HT-29 (cell line): Measurements from ENCODE around the gene ZNF436. TPM values are rescaled to one million over a fixed set of nuclear protein-coding genes. Genes with fewer than 3 reads are reported as not detected.

Experiments used
- DNase-seq: peaks from one replicate; pipeline ENCODE4 v3.0.0-alpha.2; 2015; ENCODE audit warnings: low spot score
- total RNA-seq: library from RNA; depleted of rRNA; stranded (reverse); fragments of >200 nt; shearing (Covaris generic); gene quantifications from 2 replicates; pipeline ENCODE4 v1.2.3, GENCODE V29; 2014

ZNF436 gene
- total RNA-seq, 1 experiment from 2014 or later: 2.7 TPM

GRCh38 chr1:23366598-23366997, 3.0 kb downstream of the ZNF436 start:
- DNase-seq: peak; percentile 19

GRCh38 chr1:23366146-23366545, 3.5 kb downstream of the ZNF436 start:
- no peak for DNase-seq

GRCh38 chr1:23362218-23362713, 7.4 kb downstream of the ZNF436 start:
- DNase-seq: no peak

GRCh38 chr1:23358310-23358875, 11.2 kb downstream of the ZNF436 start:
- DNase-seq: no peak

DNA sequence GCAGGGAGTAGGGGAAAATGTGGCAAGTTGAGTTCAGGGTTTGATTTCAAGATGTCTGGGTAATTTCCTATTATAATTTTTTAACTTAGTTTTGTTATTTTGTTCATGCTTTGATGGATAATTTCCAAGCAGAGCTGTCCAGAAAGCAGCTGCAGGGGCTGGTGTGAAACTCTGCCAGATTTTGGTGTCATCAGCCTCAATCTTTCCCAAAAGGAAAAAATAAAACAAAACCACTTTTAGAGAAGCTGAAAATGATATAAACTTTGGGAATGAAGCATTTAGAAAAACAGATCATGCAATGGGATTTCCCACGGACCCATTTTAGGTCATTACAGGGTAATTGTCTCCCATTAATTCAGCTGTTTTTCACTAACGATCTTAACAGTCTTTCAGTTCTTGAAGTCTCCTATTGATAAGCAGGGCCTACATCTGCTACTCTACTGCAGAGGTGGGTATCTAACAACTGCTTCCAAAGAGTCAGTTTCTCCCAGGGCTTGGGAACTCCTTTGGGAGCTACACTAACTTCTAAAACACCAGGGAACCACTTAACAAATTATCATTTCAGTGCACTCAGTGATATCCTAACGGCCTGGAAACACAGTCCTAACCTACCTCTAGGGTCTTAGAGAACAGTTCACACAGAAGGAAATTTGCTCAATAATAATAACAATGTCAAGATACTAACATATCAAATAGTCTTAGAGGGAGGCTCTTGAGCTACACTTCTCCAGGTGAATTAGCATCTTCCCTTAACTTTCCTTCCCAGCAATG, 12.3 kb downstream of the ZNF436 start:
- no peak for DNase-seq

GRCh38 chr1:23356471-23357137, 13.0 kb downstream of the ZNF436 start:
- DNase-seq: no peak

DNA sequence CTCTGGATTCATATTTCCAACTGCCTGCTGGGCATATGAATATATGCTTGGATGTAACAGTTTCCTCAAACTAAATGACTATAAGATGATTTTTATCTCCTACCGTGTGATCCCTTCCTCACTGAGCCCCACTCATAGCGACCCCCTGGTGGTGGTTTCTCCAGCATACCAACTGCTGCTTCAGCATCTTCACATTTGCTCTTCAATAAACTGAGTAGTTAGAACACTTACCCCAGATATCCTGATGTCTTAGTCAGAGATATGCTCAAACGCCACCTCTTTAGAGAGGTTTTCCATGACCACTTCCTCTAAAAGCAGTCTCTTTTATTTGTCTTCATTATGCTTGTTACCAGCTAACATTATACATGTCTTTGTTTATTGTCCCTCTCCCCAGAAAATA, 15.4 kb downstream of the ZNF436 start:
- no peak for DNase-seq

GRCh38 chr1:23352096-23352695, 17.4 kb downstream of the ZNF436 start:
- DNase-seq: no peak

GRCh38 chr1:23345920-23346319, 23.7 kb downstream of the ZNF436 start:
- no peak for DNase-seq

- peak; percentile 67 for DNase-seq
Measured at GRCh38 chr1:23344987-23345472, 24.6 kb downstream of the ZNF436 start.

DNA sequence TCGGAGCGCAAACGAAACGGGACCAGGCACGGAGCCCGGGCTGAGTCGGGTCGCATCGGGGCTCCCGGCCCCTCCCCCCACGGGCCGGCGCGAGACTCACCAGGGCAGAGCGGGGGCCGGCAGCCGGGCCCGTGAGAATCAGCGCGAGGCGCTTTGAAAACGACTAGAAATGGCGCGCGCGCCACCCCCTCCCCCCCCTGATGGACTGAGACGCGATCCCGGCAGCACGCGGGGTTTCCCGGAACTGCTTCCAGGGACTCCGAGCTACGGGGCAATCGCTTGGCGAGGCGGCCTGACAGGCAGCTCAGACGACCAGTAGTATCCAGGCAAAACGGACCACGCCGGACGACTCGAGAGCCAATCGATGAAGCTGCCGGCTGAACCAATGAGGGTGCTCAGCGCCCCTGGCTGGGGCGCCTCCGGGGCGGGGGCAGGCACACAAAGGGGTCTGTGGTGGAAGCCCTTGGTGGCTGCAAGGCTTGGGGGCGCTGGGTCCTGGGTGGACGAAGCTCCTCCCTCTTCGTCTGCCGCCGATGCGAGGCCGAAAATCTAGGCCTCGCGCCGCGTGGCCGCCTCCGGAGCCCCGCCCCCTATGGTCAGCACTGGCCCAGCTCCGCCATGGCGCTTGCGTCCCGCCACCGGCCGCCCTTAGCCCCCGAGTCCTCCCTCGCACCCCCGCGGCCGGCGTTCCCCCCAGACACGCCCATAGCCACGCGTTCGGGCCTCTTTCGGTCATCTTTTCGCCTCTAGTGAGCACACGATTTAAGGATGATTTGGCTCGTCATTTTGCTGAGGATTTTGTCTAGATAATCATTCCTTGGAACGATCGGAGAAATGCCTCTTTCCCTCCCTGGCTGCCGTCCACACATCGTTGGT, 25.3 kb downstream of the ZNF436 start, which contains the start of gene HNRNPR:
Gene HNRNPR (minus strand): TSS at position 174 of the 876 bp plus-strand sequence. CDS start 3,276 bp downstream, outside the sequence.
- peak; percentile 99 for DNase-seq

DNA sequence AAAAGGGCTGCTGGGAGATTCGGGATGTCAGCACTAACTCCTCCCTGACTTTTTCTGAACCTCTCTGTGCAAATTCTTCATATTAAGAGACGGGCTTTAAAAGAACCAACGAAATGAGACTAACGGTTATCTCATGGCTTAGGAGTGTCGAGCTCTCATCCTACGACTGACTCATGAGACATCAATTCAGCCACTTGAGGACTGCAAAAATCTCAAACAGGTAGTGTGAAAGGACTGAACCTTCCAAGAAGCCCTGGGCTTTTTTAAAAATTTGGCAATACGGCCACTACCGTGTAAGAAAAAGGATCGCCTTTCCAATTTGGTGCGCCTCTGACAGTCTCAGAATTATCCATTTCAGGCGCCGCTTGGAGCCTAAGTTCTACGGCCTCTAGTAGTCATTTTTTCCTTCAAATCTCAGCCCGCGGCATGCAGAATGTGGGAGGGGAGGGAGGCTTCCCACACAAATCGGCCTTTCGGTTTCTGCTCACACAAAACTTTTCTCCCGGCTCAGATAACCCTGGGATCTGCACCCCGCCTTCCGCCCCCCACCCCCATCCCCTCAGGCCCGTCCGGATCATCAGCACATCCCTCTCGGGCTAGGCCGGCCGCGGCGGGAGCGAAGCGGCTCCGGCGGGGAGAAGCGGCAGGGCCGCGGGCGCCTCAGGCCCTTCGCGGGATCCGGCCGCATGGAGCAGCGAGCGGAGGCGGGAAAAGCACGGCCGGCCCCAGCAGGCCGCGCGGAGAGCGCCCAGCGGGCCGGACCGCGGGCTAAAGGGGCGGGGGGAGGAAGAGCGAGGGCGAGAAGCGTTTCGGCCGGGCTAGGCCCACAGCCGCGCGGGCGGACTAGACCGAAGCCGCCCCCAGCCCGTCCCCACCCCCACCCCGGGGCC, 26.2 kb downstream of the ZNF436 start:
- peak; percentile 48 for DNase-seq

- DNase-seq: no peak
Measured at GRCh38 chr1:23341931-23342692, 27.5 kb downstream of the ZNF436 start.

DNA sequence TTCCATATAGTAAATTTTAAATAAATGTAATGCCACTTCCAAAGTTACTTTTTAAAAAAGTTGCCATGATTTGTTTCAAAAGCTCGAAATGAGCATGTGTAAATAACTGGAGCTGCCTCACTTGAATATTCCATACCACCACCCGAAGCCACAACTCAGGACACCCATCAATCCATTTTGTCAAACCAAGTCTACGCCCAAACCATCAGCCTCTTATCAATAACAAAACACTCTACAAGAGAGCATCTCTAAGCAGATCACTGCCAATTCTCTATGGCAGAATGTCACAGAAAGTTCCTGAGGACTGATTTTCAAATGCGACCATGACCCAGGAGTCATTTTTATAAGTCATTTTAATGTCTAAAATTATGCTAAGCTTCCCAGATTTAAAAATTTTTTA, 30.0 kb downstream of the ZNF436 start:
- no peak for DNase-seq

GRCh38 chr1:23337869-23338268, 31.8 kb downstream of the ZNF436 start:
- no peak for DNase-seq

DNA sequence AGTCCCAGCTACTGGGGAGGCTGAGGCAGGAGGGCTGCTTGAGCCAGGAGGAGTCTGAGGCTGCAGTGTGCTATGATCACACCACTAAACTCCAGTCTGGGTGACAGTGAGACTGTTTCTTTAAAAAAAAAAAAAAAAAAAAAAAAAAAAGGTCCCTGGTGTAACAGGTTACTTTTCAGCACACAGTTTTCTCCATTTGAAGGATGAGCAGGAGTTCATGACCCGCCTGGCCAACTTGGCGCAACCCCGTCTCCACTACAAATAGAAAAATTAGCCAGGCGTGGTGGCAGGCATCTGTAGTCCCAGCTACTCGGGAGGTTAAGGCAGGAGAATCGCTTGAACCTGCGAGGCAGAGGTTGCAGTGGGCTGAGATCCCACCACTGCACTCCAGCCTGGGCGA, 37.9 kb downstream of the ZNF436 start:
- DNase-seq: no peak

- no peak for DNase-seq
Measured at GRCh38 chr1:23330846-23331245, 38.8 kb downstream of the ZNF436 start.

DNA sequence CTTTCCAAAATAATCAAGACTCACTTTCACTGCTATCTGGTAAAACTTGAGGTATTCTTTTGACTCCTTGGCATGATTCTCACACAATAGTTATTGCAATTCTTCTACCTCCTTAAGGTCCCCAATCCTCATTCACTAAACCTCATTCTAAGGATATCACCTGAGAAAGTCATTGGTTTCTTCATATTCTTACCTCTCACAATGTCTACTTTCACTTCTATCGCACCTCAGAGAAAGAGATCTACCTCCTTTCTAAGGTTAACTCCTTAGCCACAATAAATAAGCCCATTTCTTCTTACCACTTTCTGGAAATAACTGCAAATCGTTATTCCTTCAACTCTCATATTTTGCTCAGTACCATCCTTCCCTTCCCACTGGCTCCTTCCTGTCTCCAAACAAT, 44.2 kb downstream of the ZNF436 start:
- no peak for DNase-seq

DNA sequence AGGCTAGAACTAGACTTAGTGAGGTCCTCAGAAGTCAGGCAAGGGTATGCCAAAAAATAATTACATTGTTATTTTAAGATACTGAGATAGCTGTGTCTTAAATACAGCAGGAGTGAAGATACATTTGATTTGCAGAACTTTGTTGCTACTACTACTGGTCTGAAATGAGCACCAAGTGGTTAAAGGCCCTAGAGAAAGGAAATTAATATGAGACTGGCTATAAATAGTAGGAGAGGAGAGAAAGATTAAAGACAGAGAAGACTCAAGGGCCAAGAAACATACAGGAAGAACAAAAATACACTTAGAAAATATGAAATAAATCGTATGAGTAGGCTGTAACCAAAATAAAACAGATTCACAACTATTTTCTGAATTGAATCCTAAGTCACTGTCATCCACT, 46.9 kb downstream of the ZNF436 start:
- no peak for DNase-seq
